ENCODE data around the gene TJP2.

Gene TJP2

GRCh38 chr9:69236188-69236587 lies 62.1 kb downstream of the TJP2 start:
- no peak for TF ChIP-seq CTCF (IDR thresholded peaks at IDR 0.05; ENCODE audit: control extremely low read depth, extremely low read depth, low read depth, missing control alignments)
- CTCF ChIA-PET, result interaction anchor here (2.1 to 2.8 kb wide), 2 partner anchors 9 to 10 kb away, joined by 5 to 14 read pairs; no protein-coding TSS in a partner anchor
- DNase-seq (ENCODE audit: extremely low spot score), result no peak
- POLR2A ChIA-PET, result no interaction called here

- no peak for TF ChIP-seq CTCF (IDR thresholded peaks at IDR 0.05; ENCODE audit: control extremely low read depth, extremely low read depth, low read depth, missing control alignments)
- ChIA-PET POLR2A (interaction anchor here (0.6 kb wide), 1 partner anchor 766 kb away, joined by 7 read pairs; no protein-coding TSS in a partner anchor), CTCF (interaction anchor here (0.7 to 2.8 kb wide), 4 partner anchors 7 to 44 kb away, joined by 3 to 14 read pairs (median 4); no protein-coding TSS in a partner anchor)
- no peak for DNase-seq (ENCODE audit: extremely low spot score)
These were observed 63.7 kb downstream of the TJP2 start for GRCh38 chr9:69237702-69238295.

GRCh38 chr9:69243116-69243515 lies 69.0 kb downstream of the TJP2 start:
- ChIA-PET POLR2A (no interaction called here), CTCF (interaction anchor here (0.9 to 1.4 kb wide), 4 partner anchors 12 to 57 kb away, joined by 3 to 5 read pairs (median 4); no protein-coding TSS in a partner anchor)
- TF ChIP-seq CTCF (IDR thresholded peaks at IDR 0.05; ENCODE audit: control extremely low read depth, extremely low read depth, low read depth, missing control alignments), result no peak
- DNase-seq (ENCODE audit: extremely low spot score), result no peak

GRCh38 chr9:69246629-69247028 lies 72.6 kb downstream of the TJP2 start:
- TF ChIP-seq CTCF (IDR thresholded peaks at IDR 0.05; ENCODE audit: control extremely low read depth, extremely low read depth, low read depth, missing control alignments), result no peak
- DNase-seq (ENCODE audit: extremely low spot score), result no peak
- CTCF ChIA-PET, result interaction anchor here (0.8 to 3.0 kb wide), 6 partner anchors 12 to 210 kb away, joined by 3 to 12 read pairs (median 4); no protein-coding TSS in a partner anchor
- POLR2A ChIA-PET, result no interaction called here

GRCh38 chr9:69248005-69248404 lies 73.9 kb downstream of the TJP2 start:
- ChIA-PET CTCF (interaction anchor here (0.9 to 2.3 kb wide), 2 partner anchors 10 to 13 kb away, joined by 4 to 5 read pairs; no protein-coding TSS in a partner anchor), POLR2A (no interaction called here)
- DNase-seq (ENCODE audit: extremely low spot score), result no peak
- TF ChIP-seq CTCF (IDR thresholded peaks at IDR 0.05; ENCODE audit: control extremely low read depth, extremely low read depth, low read depth, missing control alignments), result no peak

GRCh38 chr9:69249337-69249736 lies 75.3 kb downstream of the TJP2 start:
- no peak for TF ChIP-seq CTCF (IDR thresholded peaks at IDR 0.05; ENCODE audit: control extremely low read depth, extremely low read depth, low read depth, missing control alignments)
- POLR2A ChIA-PET, result no interaction called here
- no peak for DNase-seq (ENCODE audit: extremely low spot score)
- CTCF ChIA-PET, result interaction anchor here (1.2 kb wide), 1 partner anchor 19 kb away, joined by 3 read pairs; no protein-coding TSS in a partner anchor

Data from GM10248 (cell line).